ENCODE data around the gene SLC1A7. TPM values are rescaled to one million over a fixed set of nuclear protein-coding genes. Genes with fewer than 3 reads are reported as not detected.

SLC1A7 gene
- total and polyA plus RNA-seq, 2 experiments from 2014 or later, result not detected

DNA sequence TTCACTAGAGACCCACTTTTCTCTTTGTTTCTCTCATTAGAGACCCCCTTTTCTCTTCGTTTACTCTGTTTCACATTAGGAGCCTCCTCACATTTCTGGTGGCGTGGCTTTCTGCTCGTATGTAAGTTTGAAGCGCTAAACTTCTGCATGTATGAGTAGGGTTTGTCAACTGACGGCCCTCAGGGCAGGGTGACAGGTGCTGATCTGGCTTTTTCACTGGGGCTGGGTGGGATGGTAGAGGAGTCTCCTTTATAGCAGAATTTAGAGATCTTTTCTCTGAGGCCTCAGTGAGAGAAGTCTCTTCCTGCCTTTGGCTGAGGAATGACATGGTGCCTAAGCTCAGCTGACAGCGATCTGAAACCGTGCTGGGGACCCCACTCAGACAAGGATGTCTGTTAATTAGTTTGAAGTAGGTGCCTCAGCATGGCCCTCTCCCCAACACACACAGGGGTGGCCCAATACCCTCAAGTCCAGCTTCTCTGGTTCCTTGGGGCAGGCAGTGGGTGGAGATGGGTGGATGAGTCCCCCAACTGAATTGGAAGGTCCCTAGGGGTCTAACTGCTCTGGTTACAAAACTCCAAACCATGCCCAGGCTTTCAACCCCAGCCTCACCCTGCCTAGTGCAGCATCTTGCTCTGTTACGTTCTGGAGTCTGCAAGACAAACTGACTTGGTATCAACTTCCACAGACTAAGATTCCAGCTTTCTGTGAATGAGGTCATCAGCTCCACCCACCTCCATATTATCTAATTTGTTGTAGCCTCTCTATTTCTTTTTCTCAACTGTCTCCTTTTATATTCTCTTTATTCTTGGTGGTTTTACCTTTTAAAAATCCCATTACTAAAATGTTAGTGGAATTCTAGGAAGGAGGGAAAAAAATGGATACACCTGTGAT lies 3.2 kb downstream of the SLC1A7 start:
- DNase-seq (ENCODE audit: low read depth in 1 of 2, low spot score in 1 of 2), result no peak
- no peaks in the 10 kb centered on the region for H3K36me3 ChIP-seq
- TF ChIP-seq, protein P1, sequence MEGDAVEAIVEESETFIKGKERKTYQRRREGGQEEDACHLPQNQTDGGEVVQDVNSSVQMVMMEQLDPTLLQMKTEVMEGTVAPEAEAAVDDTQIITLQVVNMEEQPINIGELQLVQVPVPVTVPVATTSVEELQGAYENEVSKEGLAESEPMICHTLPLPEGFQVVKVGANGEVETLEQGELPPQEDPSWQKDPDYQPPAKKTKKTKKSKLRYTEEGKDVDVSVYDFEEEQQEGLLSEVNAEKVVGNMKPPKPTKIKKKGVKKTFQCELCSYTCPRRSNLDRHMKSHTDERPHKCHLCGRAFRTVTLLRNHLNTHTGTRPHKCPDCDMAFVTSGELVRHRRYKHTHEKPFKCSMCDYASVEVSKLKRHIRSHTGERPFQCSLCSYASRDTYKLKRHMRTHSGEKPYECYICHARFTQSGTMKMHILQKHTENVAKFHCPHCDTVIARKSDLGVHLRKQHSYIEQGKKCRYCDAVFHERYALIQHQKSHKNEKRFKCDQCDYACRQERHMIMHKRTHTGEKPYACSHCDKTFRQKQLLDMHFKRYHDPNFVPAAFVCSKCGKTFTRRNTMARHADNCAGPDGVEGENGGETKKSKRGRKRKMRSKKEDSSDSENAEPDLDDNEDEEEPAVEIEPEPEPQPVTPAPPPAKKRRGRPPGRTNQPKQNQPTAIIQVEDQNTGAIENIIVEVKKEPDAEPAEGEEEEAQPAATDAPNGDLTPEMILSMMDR (IDR thresholded peaks at IDR 0.05; ENCODE audit: low read depth, low read length), result no peak
- no peak overlapping the region for H3K27ac ChIP-seq
- H3K27me3 ChIP-seq, result no peaks in the 10 kb centered on the region
- no peak overlapping the region for H3K4me3 ChIP-seq
- H3K4me1 ChIP-seq (ENCODE audit: low read depth), result peaks cover 4% of the 10 kb centered on the region
- no peaks in the 10 kb centered on the region for H3K9me3 ChIP-seq (ENCODE audit: low read depth)

DNA sequence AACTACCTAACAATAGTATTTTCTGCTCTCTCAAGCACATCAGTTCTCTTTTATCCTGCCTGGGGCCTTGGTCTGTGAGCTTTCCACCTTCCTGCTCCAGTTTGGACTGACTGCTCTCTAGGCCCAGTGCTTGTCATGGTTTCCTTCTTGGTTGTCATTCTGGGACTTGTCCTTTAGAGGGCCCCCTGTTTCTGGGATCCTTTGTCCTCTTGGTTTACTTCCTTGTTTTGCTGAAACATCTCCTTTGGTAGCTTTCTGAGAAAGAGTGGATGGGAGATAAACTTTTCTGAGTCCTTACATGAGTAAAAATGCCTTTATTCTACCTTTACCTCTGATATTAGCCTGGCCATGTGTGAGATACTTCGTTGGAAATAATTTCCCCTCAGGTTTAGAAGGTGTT lies 4.7 kb downstream of the SLC1A7 start:
- H3K36me3 ChIP-seq, result no peaks in the 10 kb centered on the region
- no peaks in the 10 kb centered on the region for H3K27me3 ChIP-seq
- DNase-seq (ENCODE audit: low read depth in 1 of 2, low spot score in 1 of 2), result no peak
- H3K4me1 ChIP-seq (ENCODE audit: low read depth), result peaks cover 4% of the 10 kb centered on the region
- H3K9me3 ChIP-seq (ENCODE audit: low read depth), result no peaks in the 10 kb centered on the region
- no peak overlapping the region for H3K4me3 ChIP-seq
- TF ChIP-seq, protein P1 (IDR thresholded peaks at IDR 0.05; ENCODE audit: low read depth, low read length), result no peak
- H3K27ac ChIP-seq, result no peak overlapping the region

DNA sequence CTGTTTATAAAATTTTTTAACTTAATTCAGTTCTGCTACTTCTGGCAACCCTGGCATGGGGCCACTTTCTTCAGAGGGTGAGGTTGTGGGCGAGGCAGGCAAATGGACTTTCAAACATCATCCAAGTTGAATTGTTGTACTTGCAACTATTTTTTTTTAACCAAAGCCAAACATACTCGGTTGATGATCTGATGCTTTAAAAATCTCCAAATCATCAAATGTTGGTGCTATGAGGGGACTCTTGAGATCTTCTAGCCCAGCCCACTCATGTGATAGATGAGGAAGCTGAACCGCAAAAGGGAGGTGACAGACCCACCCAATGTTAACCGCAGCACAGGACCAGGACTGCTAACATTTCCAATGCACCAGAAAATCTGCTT lies 6.7 kb downstream of the SLC1A7 start:
- H3K4me1 ChIP-seq (ENCODE audit: low read depth), result peaks cover 4% of the 10 kb centered on the region
- TF ChIP-seq, protein P1 (IDR thresholded peaks at IDR 0.05; ENCODE audit: low read depth, low read length), result no peak
- no peaks in the 10 kb centered on the region for H3K27me3 ChIP-seq
- no peaks in the 10 kb centered on the region for H3K36me3 ChIP-seq
- peak in 1 of 2 donors; percentile 86 for DNase-seq (ENCODE audit: low read depth in 1 of 2, low spot score in 1 of 2)
- no peak overlapping the region for H3K4me3 ChIP-seq
- no peak overlapping the region for H3K27ac ChIP-seq
- no peaks in the 10 kb centered on the region for H3K9me3 ChIP-seq (ENCODE audit: low read depth)

DNA sequence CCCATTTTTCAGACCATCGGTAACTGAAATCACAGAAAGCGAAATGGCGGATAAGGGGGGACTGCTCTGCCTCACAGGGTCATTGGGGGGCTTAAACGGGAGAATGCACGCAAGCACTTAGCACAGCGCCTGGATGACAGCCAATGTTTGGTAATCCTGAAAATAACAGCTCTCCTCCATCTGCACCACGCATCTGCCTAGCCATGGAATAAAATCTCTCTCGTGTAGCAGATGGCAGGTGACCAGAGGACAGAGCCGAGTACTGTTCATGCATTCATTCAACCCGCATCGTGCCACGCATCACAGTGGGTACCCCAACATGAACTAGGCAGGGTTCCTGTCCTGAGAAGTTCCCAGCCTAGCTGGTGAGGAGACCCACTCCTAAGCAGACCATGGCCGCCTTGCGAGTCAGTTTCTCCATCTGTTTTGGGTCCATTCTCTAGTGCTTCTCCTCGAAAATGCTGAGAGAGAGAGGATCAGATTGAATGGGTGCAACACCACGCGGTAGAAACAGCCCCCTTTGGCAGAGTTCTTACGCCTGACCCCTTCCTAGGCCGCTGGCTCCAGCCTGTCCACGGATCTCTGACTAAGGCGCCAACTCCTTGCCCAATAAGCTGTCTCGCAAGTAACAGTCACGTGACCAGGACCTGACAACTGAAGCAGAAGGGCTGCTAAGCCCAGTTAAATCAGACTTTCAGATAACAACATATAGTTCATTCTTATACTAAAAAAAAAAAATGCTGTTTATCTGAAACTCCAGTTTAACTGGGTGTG lies 7.3 kb downstream of the SLC1A7 start:
- Histone ChIP-seq H3K4me3 (no peak overlapping the region), H3K27ac (no peak overlapping the region), H3K9me3 (ENCODE audit: low read depth) (no peaks in the 10 kb centered on the region), H3K36me3 (no peaks in the 10 kb centered on the region), H3K4me1 (ENCODE audit: low read depth) (peaks cover 4% of the 10 kb centered on the region), H3K27me3 (no peaks in the 10 kb centered on the region)
- DNase-seq (ENCODE audit: low read depth in 1 of 2, low spot score in 1 of 2), result peak in 1 of 2 donors; percentile 91
- TF ChIP-seq, protein P1 (IDR thresholded peaks at IDR 0.05; ENCODE audit: low read depth, low read length), result no peak

DNA sequence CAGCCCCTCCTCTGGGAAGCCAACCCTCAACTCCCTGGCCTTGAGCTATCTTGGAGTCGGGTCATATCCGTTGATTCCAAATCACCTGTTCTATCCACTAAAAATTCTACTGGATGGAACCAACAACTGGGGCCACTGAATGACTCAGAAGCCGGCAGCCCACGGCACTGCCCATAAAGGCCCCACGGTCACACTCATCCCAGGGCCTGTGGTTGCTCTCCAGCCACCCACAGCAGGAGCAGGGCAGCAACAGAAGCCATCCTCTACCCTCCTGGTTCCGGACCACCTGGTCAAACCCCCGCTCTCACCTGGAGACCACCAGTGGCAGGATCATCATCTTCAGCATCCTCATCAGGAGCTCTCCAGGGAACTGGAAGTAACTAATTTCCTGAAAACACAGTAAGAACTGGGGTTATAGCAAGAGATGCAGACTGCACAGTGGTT lies 8.4 kb downstream of the SLC1A7 start:
- no peak for DNase-seq (ENCODE audit: low read depth in 1 of 2, low spot score in 1 of 2)
- TF ChIP-seq, protein P1 (IDR thresholded peaks at IDR 0.05; ENCODE audit: low read depth, low read length), result no peak
- H3K36me3 ChIP-seq, result no peaks in the 10 kb centered on the region
- peaks cover 9% of the 10 kb centered on the region for H3K4me1 ChIP-seq (ENCODE audit: low read depth)
- no peaks in the 10 kb centered on the region for H3K9me3 ChIP-seq (ENCODE audit: low read depth)
- no peaks in the 10 kb centered on the region for H3K27me3 ChIP-seq
- H3K27ac ChIP-seq, result no peak overlapping the region
- H3K4me3 ChIP-seq, result no peak overlapping the region

All from cardiac muscle cell (in vitro differentiated cells and primary cell).